RWPE2 (cell line): Measurements from ENCODE around the gene TM9SF3.

Experiments used
- ATAC-seq: fragments of 200-7000 bp; cut with Tn5 transposase; 3 replicates; pipeline ENCODE4 v1.9.1; 2021; ENCODE audit warnings: low read depth
- DNase-seq: peaks from one replicate; pipeline ENCODE4 v3.0.0-alpha.2; 2020; ENCODE audit warnings: low spot score
- H3K27ac ChIP-seq: fragments of 450-650 bp; 2 replicates; pipeline ENCODE4 v1.5.1; 2017; ENCODE audit warnings: mild to moderate bottlenecking; ENCODE audit not compliant: poor library complexity, severe bottlenecking
- H3K27me3 ChIP-seq: fragments of 250-450 bp; sonication (Bioruptor Pico); 2 replicates; pipeline ENCODE4 v1.5.1; 2021; ENCODE audit warnings: mild to moderate bottlenecking, moderate library complexity; ENCODE audit not compliant: insufficient read depth, poor library complexity, severe bottlenecking
- H3K36me3 ChIP-seq: fragments of 250-450 bp; sonication (Bioruptor Pico); 2 replicates; pipeline ENCODE4 v1.5.1; 2020; ENCODE audit warnings: low read depth, mild to moderate bottlenecking, moderate library complexity
- H3K4me1 ChIP-seq: fragments of 250-450 bp; sonication (Bioruptor Pico); 2 replicates; pipeline ENCODE4 v1.5.1; 2021; ENCODE audit warnings: mild to moderate bottlenecking, moderate library complexity; ENCODE audit not compliant: insufficient read depth, poor library complexity, severe bottlenecking
- H3K4me3 ChIP-seq: fragments of 250-450 bp; sonication (Bioruptor Pico); 2 replicates; pipeline ENCODE4 v1.5.1; 2021; ENCODE audit warnings: mild to moderate bottlenecking, moderate library complexity; ENCODE audit not compliant: severe bottlenecking
- H3K9me3 ChIP-seq: fragments of 250-450 bp; sonication (Bioruptor Pico); 2 replicates; pipeline ENCODE4 v1.5.1; 2021; ENCODE audit warnings: mild to moderate bottlenecking, moderate library complexity; ENCODE audit not compliant: severe bottlenecking
- TF ChIP-seq, protein P1 (sequence below): fragments of 450-650 bp; IDR thresholded peaks from one replicate; pipeline ENCODE4 v1.5.1; 2017; ENCODE audit warnings: mild to moderate bottlenecking, moderate library complexity; ENCODE audit not compliant: poor library complexity, severe bottlenecking

Gene TM9SF3

DNA sequence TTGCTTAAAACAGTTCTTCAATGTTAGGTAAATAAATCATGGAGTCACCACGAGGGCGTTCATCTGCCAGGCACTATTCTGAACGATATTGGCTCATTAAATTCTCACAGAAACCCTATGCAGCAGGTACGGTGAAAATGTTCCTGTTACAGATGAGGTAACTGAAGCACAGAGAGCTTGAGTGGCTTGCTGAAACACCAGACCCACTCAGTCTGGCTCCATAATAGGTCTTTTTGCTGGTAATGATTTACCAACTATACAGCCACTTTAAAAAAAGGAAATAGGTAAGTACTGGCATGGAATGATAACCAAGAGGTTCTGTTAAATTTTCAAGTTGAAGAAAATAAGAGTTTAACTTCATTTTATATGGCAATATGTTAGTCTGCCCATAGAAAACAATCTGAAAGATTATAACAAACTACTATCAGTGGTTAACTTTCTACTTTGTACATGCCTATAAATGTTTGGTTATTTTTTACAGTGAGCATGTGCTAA lies 1.3 kb upstream of the TM9SF3 start:
- Histone ChIP-seq H3K4me1 (peaks cover 19% of the 10 kb centered on the region), H3K9me3 (no peaks in the 10 kb centered on the region), H3K4me3 (peak overlapping the region; percentile 61), H3K27me3 (no peaks in the 10 kb centered on the region), H3K36me3 (peaks cover 13% of the 10 kb centered on the region), H3K27ac (peak overlapping the region; percentile 84)
- DNase-seq (no peak), ATAC-seq (no peak)
- TF ChIP-seq, protein P1, sequence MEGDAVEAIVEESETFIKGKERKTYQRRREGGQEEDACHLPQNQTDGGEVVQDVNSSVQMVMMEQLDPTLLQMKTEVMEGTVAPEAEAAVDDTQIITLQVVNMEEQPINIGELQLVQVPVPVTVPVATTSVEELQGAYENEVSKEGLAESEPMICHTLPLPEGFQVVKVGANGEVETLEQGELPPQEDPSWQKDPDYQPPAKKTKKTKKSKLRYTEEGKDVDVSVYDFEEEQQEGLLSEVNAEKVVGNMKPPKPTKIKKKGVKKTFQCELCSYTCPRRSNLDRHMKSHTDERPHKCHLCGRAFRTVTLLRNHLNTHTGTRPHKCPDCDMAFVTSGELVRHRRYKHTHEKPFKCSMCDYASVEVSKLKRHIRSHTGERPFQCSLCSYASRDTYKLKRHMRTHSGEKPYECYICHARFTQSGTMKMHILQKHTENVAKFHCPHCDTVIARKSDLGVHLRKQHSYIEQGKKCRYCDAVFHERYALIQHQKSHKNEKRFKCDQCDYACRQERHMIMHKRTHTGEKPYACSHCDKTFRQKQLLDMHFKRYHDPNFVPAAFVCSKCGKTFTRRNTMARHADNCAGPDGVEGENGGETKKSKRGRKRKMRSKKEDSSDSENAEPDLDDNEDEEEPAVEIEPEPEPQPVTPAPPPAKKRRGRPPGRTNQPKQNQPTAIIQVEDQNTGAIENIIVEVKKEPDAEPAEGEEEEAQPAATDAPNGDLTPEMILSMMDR, result no peak

DNA sequence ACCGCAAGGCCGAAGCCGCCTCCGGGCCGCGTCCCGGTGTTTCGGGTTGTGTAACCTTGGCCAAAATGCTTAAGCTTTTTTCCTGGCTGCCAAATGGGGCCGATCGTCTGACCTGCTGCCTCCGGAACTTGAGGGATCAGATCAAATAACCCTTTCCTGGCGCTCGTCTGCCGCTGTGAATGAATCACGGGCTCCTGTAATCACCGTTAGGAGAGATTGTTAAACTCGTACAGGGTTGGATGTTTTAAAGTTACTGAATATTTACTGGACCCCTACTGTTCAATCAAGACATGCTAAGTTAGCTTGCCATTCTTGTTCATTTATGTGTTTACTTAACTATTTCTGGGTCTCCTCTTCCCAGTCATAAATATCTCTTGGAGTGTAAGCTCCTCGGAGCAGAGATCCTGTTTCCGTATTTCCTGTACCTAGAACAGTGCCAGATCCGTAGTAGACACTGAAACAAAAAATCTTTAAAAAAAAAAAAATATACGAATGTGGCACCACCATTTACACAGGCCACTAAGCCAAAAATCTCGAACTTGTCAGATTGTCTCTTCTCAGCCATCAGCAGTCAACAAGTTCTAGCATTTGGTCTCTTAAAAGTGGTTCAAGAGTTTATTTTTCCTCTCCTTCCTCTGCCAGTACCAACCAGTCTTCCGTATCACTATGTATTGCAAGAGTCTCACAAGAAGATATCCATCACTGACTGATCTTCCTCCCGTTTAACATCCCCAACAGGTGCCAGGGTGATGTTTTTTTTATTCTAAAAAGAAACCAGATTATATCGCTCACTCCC lies 650 bp upstream of the TM9SF3 start:
- ATAC-seq, result peak; percentile 52

DNA sequence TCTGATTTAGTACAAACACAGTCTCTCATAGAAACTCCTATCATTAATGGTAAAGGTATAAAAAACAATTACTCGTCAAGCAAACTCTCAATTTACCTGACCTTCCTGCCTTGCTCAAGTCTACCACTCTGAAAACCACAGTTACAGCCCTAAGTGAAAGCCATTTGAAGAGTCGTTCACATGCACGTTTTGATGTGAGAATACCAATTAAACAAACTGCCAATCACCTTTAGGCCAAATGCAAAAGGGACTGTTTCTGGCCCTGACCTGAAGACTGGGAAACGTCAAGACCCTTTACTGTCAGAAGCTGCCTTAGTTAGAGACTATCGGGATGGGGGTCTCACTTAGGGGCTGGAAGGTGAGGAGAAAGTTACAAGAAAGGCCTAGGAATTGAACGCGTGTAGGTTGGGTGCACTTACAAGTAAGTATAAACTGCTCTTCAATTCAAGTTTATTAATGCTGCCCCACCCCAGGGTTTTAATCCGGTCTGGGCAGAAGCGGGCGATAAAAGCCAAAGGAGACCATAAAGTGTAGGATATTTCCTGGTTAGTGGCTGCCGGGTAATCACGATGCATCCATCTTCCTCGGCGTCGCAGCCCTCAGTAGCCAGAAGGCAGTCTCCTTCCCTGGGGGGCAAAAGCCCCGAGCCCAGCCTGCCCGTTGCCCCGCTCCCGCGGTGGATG lies 935 bp downstream of the TM9SF3 start:
- ATAC-seq, result peak; percentile 20
- peaks cover 23% of the 10 kb centered on the region for H3K4me1 ChIP-seq
- TF ChIP-seq, protein P1, result no peak
- H3K9me3 ChIP-seq, result no peaks in the 10 kb centered on the region
- DNase-seq, result no peak
- H3K27ac ChIP-seq, result peak overlapping the region; percentile 84
- H3K36me3 ChIP-seq, result peaks cover 15% of the 10 kb centered on the region
- no peaks in the 10 kb centered on the region for H3K27me3 ChIP-seq
- peak overlapping the region; percentile 61 for H3K4me3 ChIP-seq

More for the DNA sequence above, 650 bp upstream of the TM9SF3 start:
- peak; percentile 71 for DNase-seq
- TF ChIP-seq, protein P1, result no peak
- H3K4me1 ChIP-seq, result peaks cover 19% of the 10 kb centered on the region
- H3K4me3 ChIP-seq, result peak overlapping the region; percentile 61
- no peaks in the 10 kb centered on the region for H3K27me3 ChIP-seq
- peaks cover 13% of the 10 kb centered on the region for H3K36me3 ChIP-seq
- no peaks in the 10 kb centered on the region for H3K9me3 ChIP-seq
- peak overlapping the region; percentile 84 for H3K27ac ChIP-seq

DNA sequence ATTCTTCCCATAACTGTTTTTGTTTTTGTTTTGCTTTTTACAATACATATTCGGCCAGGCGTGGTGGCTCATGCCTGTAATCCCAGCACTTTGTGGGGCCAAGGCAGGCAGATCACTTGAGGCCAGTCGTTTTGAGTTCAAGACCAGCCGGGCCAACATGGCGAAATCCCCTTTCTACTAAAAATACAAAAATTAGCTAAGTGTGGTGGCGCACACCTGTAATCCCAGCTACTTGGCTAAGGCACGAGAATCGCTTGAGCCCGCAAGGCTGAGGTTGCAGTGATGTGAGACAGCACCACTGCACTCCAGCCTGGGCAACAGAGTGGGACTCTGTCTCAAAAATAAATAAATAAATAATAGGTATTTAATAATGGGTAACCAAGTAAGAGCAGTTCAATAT lies 2.3 kb downstream of the TM9SF3 start:
- H3K27ac ChIP-seq, result no peak overlapping the region
- H3K27me3 ChIP-seq, result no peaks in the 10 kb centered on the region
- no peak overlapping the region for H3K4me3 ChIP-seq
- peaks cover 22% of the 10 kb centered on the region for H3K36me3 ChIP-seq
- no peak for DNase-seq
- peaks cover 23% of the 10 kb centered on the region for H3K4me1 ChIP-seq
- TF ChIP-seq, protein P1, result no peak
- H3K9me3 ChIP-seq, result no peaks in the 10 kb centered on the region
- no peak for ATAC-seq
